GM12891 (cell line): ENCODE results near the gene GRIK2.

Experiments used
- PAX5 ChIP-seq: IDR thresholded peaks from 2 replicates; pipeline ENCODE4 v1.6.1; 2011; ENCODE audit warnings: low read length, moderate library complexity, mild to moderate bottlenecking; ENCODE audit not compliant: insufficient read depth, severe bottlenecking
- POLR2A ChIP-seq: IDR thresholded peaks from 2 replicates; pipeline ENCODE4 v1.6.1; 2011; ENCODE audit warnings: low read depth, low read length, control low read depth
- POLR2AphosphoS5 ChIP-seq: IDR thresholded peaks from 2 replicates; pipeline ENCODE4 v1.6.1; 2011; ENCODE audit warnings: low read depth, low read length, control low read depth
- POU2F2 ChIP-seq: IDR thresholded peaks from 2 replicates; pipeline ENCODE4 v1.6.1; 2011; ENCODE audit warnings: low read depth, mild to moderate bottlenecking, control low read depth, low read length, moderate library complexity
- SPI1 ChIP-seq: IDR thresholded peaks from 2 replicates; pipeline ENCODE4 v1.6.1; 2011; ENCODE audit warnings: low read depth, low read length, control low read depth
- TAF1 ChIP-seq: IDR thresholded peaks from 2 replicates; pipeline ENCODE4 v1.6.1; 2011; ENCODE audit warnings: low read depth, low read length, control low read depth

DNA sequence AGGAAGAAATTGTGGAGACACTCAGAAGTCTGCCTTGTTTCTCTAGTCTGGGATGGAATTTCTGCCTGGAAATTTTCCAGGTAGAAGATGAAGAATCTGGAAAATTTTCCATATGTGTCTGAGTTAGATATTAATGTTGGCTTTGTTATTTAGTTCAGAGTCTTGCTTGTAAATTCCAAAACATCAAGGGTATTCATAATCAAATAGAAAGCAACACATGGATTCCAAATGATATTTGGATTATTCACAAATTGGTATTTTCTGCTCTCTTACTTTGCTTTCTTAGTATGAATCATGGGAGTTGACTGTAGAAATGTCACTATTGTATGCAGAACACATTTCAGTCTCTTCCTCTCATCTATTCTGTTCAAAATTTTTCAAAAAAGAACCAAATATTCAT, 116.0 kb downstream of the GRIK2 start:
- TF ChIP-seq POLR2A (no peak), POLR2AphosphoS5 (no peak), POU2F2 (no peak), TAF1 (no peak), PAX5 (no peak), SPI1 (no peak)
